ENCODE data around the gene TGFBI.

Gene TGFBI

GRCh38 chr5:136098176-136098575 lies 69.4 kb downstream of the TGFBI start:
- no peak for DNase-seq

GRCh38 chr5:136099870-136100269 lies 71.1 kb downstream of the TGFBI start:
- DNase-seq: no peak

GRCh38 chr5:136101884-136102283 lies 73.1 kb downstream of the TGFBI start:
- DNase-seq: no peak

- no peak for DNase-seq
Measured at GRCh38 chr5:136103118-136103517, 74.3 kb downstream of the TGFBI start.

GRCh38 chr5:136104306-136104965 lies 75.6 kb downstream of the TGFBI start:
- no peak for DNase-seq

- no peak for DNase-seq
Measured at GRCh38 chr5:136106351-136107031, 77.7 kb downstream of the TGFBI start.

GRCh38 chr5:136108180-136108611 lies 79.4 kb downstream of the TGFBI start:
- DNase-seq: no peak

- DNase-seq: no peak
Measured at GRCh38 chr5:136108766-136109165, 80.0 kb downstream of the TGFBI start.

- no peak for DNase-seq
Measured at GRCh38 chr5:136109453-136110135, 80.8 kb downstream of the TGFBI start.

All from stimulated activated CD4-positive, alpha-beta T cell treated with anti-CD3 and anti-CD28 coated beads, Interleukin-4, amount 100 ng/mL, for 24 hours (primary cell).